Renal cortical epithelial cell (primary cell): ENCODE data around the gene GMPS. TPM values are rescaled to one million over a fixed set of nuclear protein-coding genes. Genes with fewer than 3 reads are reported as not detected.
A peak's percentile ranks its signal among the peaks of the same experiment; 100 is the strongest.
"Not testable (repeated sequence)": the region's sequence is repeated elsewhere in the genome, so short reads cannot be mapped to it uniquely, and the experiment has no call there.

Source experiments
- DNase-seq: peaks from one replicate; pipeline ENCODE4 v3.0.0-alpha.2; 2011; ENCODE audit warnings: low read depth
- total RNA-seq: library from RNA; depleted of rRNA; stranded (reverse); fragments of >200 nt; gene quantifications from 2 replicates; pipeline ENCODE4 v1.2.3, GENCODE V29; 2014

The GMPS gene
- total RNA-seq, 1 donor from 2014 or later = 74.8 TPM

GRCh38 chr3:155944081-155944480, 73.6 kb downstream of the GMPS start:
- no peak for DNase-seq

GRCh38 chr3:155946178-155946577, 75.7 kb downstream of the GMPS start:
- DNase-seq = peak; percentile 87

GRCh38 chr3:155948476-155948875, 78.0 kb downstream of the GMPS start:
- DNase-seq = no peak

- no peak for DNase-seq
These were observed 79.2 kb downstream of the GMPS start for GRCh38 chr3:155949453-155950217.

- DNase-seq = no peak
These were observed 86.3 kb downstream of the GMPS start for GRCh38 chr3:155956508-155957411.

- DNase-seq = no peak
These were observed 87.0 kb downstream of the GMPS start for GRCh38 chr3:155957412-155957880.

- peak; percentile 6 for DNase-seq
These were observed 88.2 kb downstream of the GMPS start for GRCh38 chr3:155958676-155959075.

GRCh38 chr3:155960060-155960459, 89.6 kb downstream of the GMPS start:
- DNase-seq = no peak

- not testable (repeated sequence) for DNase-seq
These were observed 90.6 kb downstream of the GMPS start for GRCh38 chr3:155961044-155961443.

GRCh38 chr3:155963570-155963969, 93.1 kb downstream of the GMPS start:
- peak; percentile 31 for DNase-seq

GRCh38 chr3:155970398-155970797, 99.9 kb downstream of the GMPS start:
- DNase-seq = no peak

GRCh38 chr3:155972885-155973584, 102.6 kb downstream of the GMPS start:
- DNase-seq = peak; percentile 49

- DNase-seq = no peak
These were observed 107.9 kb downstream of the GMPS start for GRCh38 chr3:155978324-155978723.

GRCh38 chr3:155979746-155980145, 109.3 kb downstream of the GMPS start:
- no peak for DNase-seq

- DNase-seq = peak; percentile 25
These were observed 111.2 kb downstream of the GMPS start for GRCh38 chr3:155981669-155982068.

GRCh38 chr3:155983834-155984474, 113.5 kb downstream of the GMPS start:
- DNase-seq = no peak

- no peak for DNase-seq
These were observed 114.5 kb downstream of the GMPS start for GRCh38 chr3:155984791-155985417.

- DNase-seq = no peak
These were observed 119.1 kb downstream of the GMPS start for GRCh38 chr3:155989536-155989935.

GRCh38 chr3:155991212-155991611, 120.8 kb downstream of the GMPS start:
- DNase-seq = no peak

- no peak for DNase-seq
These were observed 121.4 kb downstream of the GMPS start for GRCh38 chr3:155991847-155992246.
